HepG2 (cell line): ENCODE measurements around the gene ZMIZ1. TPM values are rescaled to one million over a fixed set of nuclear protein-coding genes. Genes with fewer than 3 reads are reported as not detected.
A peak's percentile ranks its signal among the peaks of the same experiment; 100 is the strongest.

Experiments used
- ATAC-seq: fragments of 200-7000 bp; cut with Tn5 transposase; 3 replicates; pipeline ENCODE4 v1.9.1; 2020; ENCODE audit warnings: mild to moderate bottlenecking, moderate library complexity
- BruUV-seq: library from RNA; stranded (reverse); fragments of 400-500 nt; replicated peaks from 2 replicates; lab custom pipeline; 2021; lab: Mats Ljungman, UMichigan
- CTCF ChIA-PET: fragments of 300-600 bp; formaldehyde crosslinking; extraction: SDS; loops from one replicate; lab custom pipeline; 2021; ENCODE audit warnings: low total read pairs, inconsistent platforms, low intra/inter-chr PET ratio; lab: Yijun Ruan, JAX
- POLR2A ChIA-PET: fragments of 350-600 bp; sonication (Branson Sonifier 250); formaldehyde crosslinking; loops from one replicate; lab custom pipeline; 2020; ENCODE audit warnings: antibody characterized with exemption, inconsistent platforms; lab: Yijun Ruan, JAX
- DNase-seq: peaks from one replicate; pipeline ENCODE4 v3.0.0-alpha.2; 2015; ENCODE audit warnings: low spot score
- FAIRE-seq: peaks from 3 replicates; lab custom pipeline; 2011; peaks lifted over from hg19 to GRCh38; lab: Jason Lieb, UNC
- H2AFZ ChIP-seq: one replicate; pipeline ENCODE4 v1.6.1; 2011; ENCODE audit warnings: low read length, inconsistent platforms
- H3K27ac ChIP-seq: fragments of 300-600 bp; 3 replicates; pipeline ENCODE4 v1.8.0; 2011; ENCODE audit warnings: mixed run types, mild to moderate bottlenecking, mixed read lengths, low read length, inconsistent platforms; ENCODE audit not compliant: insufficient read depth; ENCODE audit errors: extremely low read length
- H3K27me3 ChIP-seq, 2 experiments: fragments of 200-600 bp in 1 of 2; 2 replicates in 1 of 2; 3 replicates in 1 of 2; pipeline versions ENCODE4 v1.6.0 to v1.8.0; 2011; ENCODE audit warnings: low read length in 2 of 2, mild to moderate bottlenecking in 2 of 2, moderate library complexity in 2 of 2, inconsistent platforms in 1 of 2; ENCODE audit not compliant: insufficient read depth in 2 of 2, control insufficient read depth in 1 of 2
- H3K36me3 ChIP-seq, 2 experiments: fragments of 200-600 bp in 1 of 2; replicated peaks in 1 of 2; 2 replicates in 1 of 2; 3 replicates in 1 of 2; pipeline versions ENCODE4 v1.5.1 to v1.8.0; 2011; ENCODE audit warnings: low read length in 2 of 2, inconsistent platforms in 1 of 2; ENCODE audit not compliant: insufficient read depth in 2 of 2, control insufficient read depth in 1 of 2
- H3K4me1 ChIP-seq: 2 replicates; pipeline ENCODE4 v1.5.1; 2012; ENCODE audit warnings: low read length, inconsistent platforms; ENCODE audit not compliant: insufficient read depth
- H3K4me2 ChIP-seq: 2 replicates; pipeline ENCODE4 v1.6.0; 2011; ENCODE audit warnings: low read depth, low read length, inconsistent platforms
- H3K4me3 ChIP-seq, 3 experiments: fragments of 200-600 bp in 1 of 3; sonication (generic), shearing (Covaris generic) in 1 of 3; replicated peaks in 1 of 3; 2 replicates each; pipeline ENCODE4 v1.5.1; 2011 to 2016; ENCODE audit warnings: low read length in 3 of 3, inconsistent platforms in 2 of 3, low read depth in 2 of 3, mild to moderate bottlenecking in 2 of 3, control low read depth in 1 of 3, mixed read lengths in 1 of 3; ENCODE audit not compliant: insufficient read depth in 1 of 3
- H3K79me2 ChIP-seq: one replicate; pipeline ENCODE4 v1.6.1; 2011; ENCODE audit warnings: low read length, inconsistent platforms; ENCODE audit not compliant: insufficient read depth
- H3K9ac ChIP-seq: 2 replicates; pipeline ENCODE4 v1.6.0; 2011; ENCODE audit warnings: mild to moderate bottlenecking, low read depth, low read length, inconsistent platforms; ENCODE audit not compliant: insufficient read depth
- H3K9me3 ChIP-seq: 2 replicates; pipeline ENCODE4 v1.5.1; 2012; ENCODE audit warnings: mild to moderate bottlenecking, low read length
- H4K20me1 ChIP-seq: 2 replicates; pipeline ENCODE4 v1.6.0; 2011; ENCODE audit warnings: inconsistent platforms, mild to moderate bottlenecking, low read length, moderate library complexity; ENCODE audit not compliant: insufficient read depth
- CREB1 ChIP-seq, 2 experiments: fragments of 450-650 bp in 1 of 2; IDR thresholded peaks; 2 replicates each; pipeline ENCODE4 v1.6.1; 2016 to 2017; ENCODE audit warnings: control low read depth in 1 of 2, mild to moderate bottlenecking in 1 of 2, missing compliant biosample characterization in 1 of 2, missing genetic modification characterization in 1 of 2
- HNRNPUL1 ChIP-seq: fragments of 200-400 bp; formaldehyde crosslinking; IDR thresholded peaks from 2 replicates; pipeline ENCODE4 v1.6.1; 2017; ENCODE audit warnings: low read depth, mild to moderate bottlenecking, low read length, moderate library complexity
- NRL ChIP-seq: sonication (generic); formaldehyde crosslinking; IDR thresholded peaks from 2 replicates; pipeline ENCODE4 v1.5.0; 2020; ENCODE audit warnings: missing genetic modification reagents, mild to moderate bottlenecking, moderate library complexity, borderline replicate concordance
- ZNF251 ChIP-seq: sonication (generic); formaldehyde crosslinking; IDR thresholded peaks from 2 replicates; pipeline ENCODE4 v1.9.0; 2021; ENCODE audit warnings: mild to moderate bottlenecking, missing genetic modification reagents
- WGBS: methylation state at CpG from one replicate; pipeline ENCODE4 v1.1.6; 2017; ENCODE audit warnings: low lambda C conversion rate; 5-methylcytosine and 5-hydroxymethylcytosine counted together
- in situ Hi-C: cut with HindIII; loops from 2 replicates; pipeline ENCODE4 v1.10.0; 2017; ENCODE audit warnings: low pct_unique_long_range_greater_than_20kb; ENCODE audit not compliant: extremely low pct_ligation_motif_present
- intact Hi-C: fragments of 100-400 bp; cut with micrococcal nuclease; formaldehyde crosslinking; loops from one replicate; pipeline ENCODE4 v1.10.0; 2022; ENCODE audit not compliant: unreplicated experiment
- polyA plus RNA-seq, 8 experiments: library from polyadenylated mRNA; depleted of rRNA in 3 of 8; stranded (reverse) in 7 of 8; unstranded in 1 of 8; fragments of >200 nt; fragmentation: Illumina TruSeq in 4 of 8; extraction: Trizol in 4 of 8; gene quantifications; 2 replicates each; pipeline versions ENCODE4 v1.2.1 to v1.2.3, GENCODE V29; 2011 to 2016; ENCODE audit warnings: low read depth in 4 of 8, missing spikeins in 1 of 8, mixed read lengths in 1 of 8; ENCODE audit not compliant: insufficient read depth in 1 of 8
- total RNA-seq, 5 experiments: library from RNA; depleted of rRNA; stranded (reverse); fragments of >200 nt; fragmentation: Illumina TruSeq; extraction: Trizol; gene quantifications; 2 replicates each; pipeline ENCODE4 v1.2.3, GENCODE V29; 2016; ENCODE audit warnings: low read depth in 1 of 5
- TF ChIP-seq, protein P1 (sequence below): sonication (generic); formaldehyde crosslinking; IDR thresholded peaks from 2 replicates; pipeline ENCODE4 v1.4.0; 2020; ENCODE audit warnings: missing genetic modification reagents, borderline replicate concordance

Gene ZMIZ1
- total and polyA plus RNA-seq, 2 of the 13 experiments (the other 11 are each of a cell fraction or from before 2014, with no cell fraction given), result 5.3 to 10.2 TPM

DNA sequence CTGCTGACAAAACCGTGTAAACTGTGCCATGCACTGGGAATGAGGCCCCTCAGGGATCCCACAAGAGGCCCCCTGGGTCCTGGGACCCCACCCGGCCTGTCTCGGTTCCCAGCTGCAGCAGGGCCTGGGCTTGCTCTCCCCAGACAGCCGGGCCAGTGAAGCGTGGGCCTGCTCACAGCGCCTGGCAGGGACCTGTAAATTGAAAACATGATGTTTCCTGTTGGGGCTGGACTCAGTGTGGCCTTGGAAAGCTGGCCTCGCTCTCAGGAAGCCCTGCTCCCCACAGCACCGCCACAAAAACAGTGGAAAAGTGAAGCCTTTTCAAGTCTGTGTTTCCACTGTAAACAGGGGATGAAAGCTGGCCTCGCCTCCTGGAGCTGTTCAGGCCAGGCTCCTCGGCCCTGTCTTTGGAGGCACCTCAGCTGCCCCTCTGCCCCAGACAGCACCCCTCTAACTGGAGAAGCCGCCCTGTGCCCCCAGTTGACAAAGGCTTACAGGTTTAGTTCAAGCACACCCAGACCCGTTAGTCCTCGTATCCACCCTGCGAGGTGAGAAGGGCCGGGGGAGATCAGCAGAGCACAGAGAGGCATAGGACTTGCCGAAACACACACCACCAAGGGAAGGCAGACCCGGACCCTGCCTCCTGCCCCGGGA lies 108.3 kb downstream of the ZMIZ1 start (continued):
- TF ChIP-seq CREB1 (IDR thresholded peaks at IDR 0.05) (no peak), CREB1 (CRISPR knock-in tag; IDR thresholded peaks at IDR 0.05) (no peak)

- H3K36me3 ChIP-seq, result peaks cover 15 to 60% of the 10 kb centered on the region in 2 experiments
- ChIA-PET CTCF (no interaction called here), POLR2A (no interaction called here)
- no peaks in the 10 kb centered on the region for H3K9me3 ChIP-seq
- H3K27ac ChIP-seq, result peak overlapping the region; percentile 77
- TF ChIP-seq, protein P1, sequence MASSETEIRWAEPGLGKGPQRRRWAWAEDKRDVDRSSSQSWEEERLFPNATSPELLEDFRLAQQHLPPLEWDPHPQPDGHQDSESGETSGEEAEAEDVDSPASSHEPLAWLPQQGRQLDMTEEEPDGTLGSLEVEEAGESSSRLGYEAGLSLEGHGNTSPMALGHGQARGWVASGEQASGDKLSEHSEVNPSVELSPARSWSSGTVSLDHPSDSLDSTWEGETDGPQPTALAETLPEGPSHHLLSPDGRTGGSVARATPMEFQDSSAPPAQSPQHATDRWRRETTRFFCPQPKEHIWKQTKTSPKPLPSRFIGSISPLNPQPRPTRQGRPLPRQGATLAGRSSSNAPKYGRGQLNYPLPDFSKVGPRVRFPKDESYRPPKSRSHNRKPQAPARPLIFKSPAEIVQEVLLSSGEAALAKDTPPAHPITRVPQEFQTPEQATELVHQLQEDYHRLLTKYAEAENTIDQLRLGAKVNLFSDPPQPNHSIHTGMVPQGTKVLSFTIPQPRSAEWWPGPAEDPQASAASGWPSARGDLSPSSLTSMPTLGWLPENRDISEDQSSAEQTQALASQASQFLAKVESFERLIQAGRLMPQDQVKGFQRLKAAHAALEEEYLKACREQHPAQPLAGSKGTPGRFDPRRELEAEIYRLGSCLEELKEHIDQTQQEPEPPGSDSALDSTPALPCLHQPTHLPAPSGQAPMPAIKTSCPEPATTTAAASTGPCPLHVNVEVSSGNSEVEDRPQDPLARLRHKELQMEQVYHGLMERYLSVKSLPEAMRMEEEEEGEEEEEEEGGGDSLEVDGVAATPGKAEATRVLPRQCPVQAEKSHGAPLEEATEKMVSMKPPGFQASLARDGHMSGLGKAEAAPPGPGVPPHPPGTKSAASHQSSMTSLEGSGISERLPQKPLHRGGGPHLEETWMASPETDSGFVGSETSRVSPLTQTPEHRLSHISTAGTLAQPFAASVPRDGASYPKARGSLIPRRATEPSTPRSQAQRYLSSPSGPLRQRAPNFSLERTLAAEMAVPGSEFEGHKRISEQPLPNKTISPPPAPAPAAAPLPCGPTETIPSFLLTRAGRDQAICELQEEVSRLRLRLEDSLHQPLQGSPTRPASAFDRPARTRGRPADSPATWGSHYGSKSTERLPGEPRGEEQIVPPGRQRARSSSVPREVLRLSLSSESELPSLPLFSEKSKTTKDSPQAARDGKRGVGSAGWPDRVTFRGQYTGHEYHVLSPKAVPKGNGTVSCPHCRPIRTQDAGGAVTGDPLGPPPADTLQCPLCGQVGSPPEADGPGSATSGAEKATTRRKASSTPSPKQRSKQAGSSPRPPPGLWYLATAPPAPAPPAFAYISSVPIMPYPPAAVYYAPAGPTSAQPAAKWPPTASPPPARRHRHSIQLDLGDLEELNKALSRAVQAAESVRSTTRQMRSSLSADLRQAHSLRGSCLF (CRISPR knock-in tag), result no peak
- TF ChIP-seq HNRNPUL1 (no peak), ZNF251 (CRISPR knock-in tag) (no peak), NRL (CRISPR knock-in tag) (0 out of 2 replicates have a peak, but pooled peaks have one; percentile 22)
- H3K9ac ChIP-seq, result no peak overlapping the region
- peaks cover 94% of the 10 kb centered on the region for H3K4me1 ChIP-seq
- in situ Hi-C loops (loop anchor here (25.0 kb wide), 1 partner anchor 91 kb away; no protein-coding TSS in a partner anchor), intact Hi-C loops (no loop called here)
- BruUV-seq, result no TSS peak
- no peak overlapping the region for H2AFZ ChIP-seq
- DNase-seq, result no peak
- no peaks in the 10 kb centered on the region for H3K27me3 ChIP-seq
- no peaks in the 10 kb centered on the region for H4K20me1 ChIP-seq
- ATAC-seq, result no peak
- no peak for FAIRE-seq
- no peak overlapping the region for H3K4me3 ChIP-seq
- H3K4me2 ChIP-seq, result no peak overlapping the region
- peaks cover 6% of the 10 kb centered on the region for H3K79me2 ChIP-seq
- WGBS, result 96% methylated on average over 7 of the region's 8 CpGs
Measured at GRCh38 chr10:79178070-79178576, 109.4 kb downstream of the ZMIZ1 start.
